HFFc6 (cell line): ENCODE results near the gene POLE2. TPM values are rescaled to one million over a fixed set of nuclear protein-coding genes. Genes with fewer than 3 reads are reported as not detected.

Experiments
- DNase-seq: peaks from one replicate; pipeline ENCODE4 v3.0.0-alpha.2; 2018
- H3K27ac Mint-ChIP-seq: 2 replicates; pipeline ENCODE4 v1.8.0; 2020; ENCODE audit warnings: mild to moderate bottlenecking, mixed read lengths
- H3K27me3 Mint-ChIP-seq: 2 replicates; pipeline ENCODE4 v1.8.0; 2021; ENCODE audit warnings: mild to moderate bottlenecking, moderate library complexity, mixed read lengths; ENCODE audit not compliant: insufficient read depth
- H3K36me3 Mint-ChIP-seq: 2 replicates; pipeline ENCODE4 v1.8.0; 2021; ENCODE audit warnings: low read depth, mixed read lengths
- H3K4me1 Mint-ChIP-seq: 2 replicates; pipeline ENCODE4 v1.8.0; 2020; ENCODE audit warnings: low read depth, mixed read lengths
- H3K4me3 Mint-ChIP-seq: 2 replicates; pipeline ENCODE4 v1.8.0; 2020; ENCODE audit warnings: mild to moderate bottlenecking, moderate library complexity, mixed read lengths
- H3K9me3 Mint-ChIP-seq: 2 replicates; pipeline ENCODE4 v1.8.0; 2020; ENCODE audit warnings: mild to moderate bottlenecking, mixed read lengths
- total RNA-seq, 6 experiments: library from RNA; stranded (reverse); fragmentation: NEBNext Ultra II Directional; extraction: Animal tissue kit (Norgen Biotek cat#: 25700); gene quantifications; 2 replicates in 1 of 6; 3 replicates in 5 of 6; pipeline ENCODE4 v1.2.3, GENCODE V29; 2021
- TF ChIP-seq, protein P1 (sequence below): fragments of 200-600 bp; sonication (generic); IDR thresholded peaks from 2 replicates; pipeline ENCODE4 v1.5.0; 2021; ENCODE audit warnings: antibody characterized with exemption, mild to moderate bottlenecking

POLE2 gene
- total RNA-seq, 6 experiments from 2014 or later: 4.5 to 11.6 (median 8.7) TPM

DNA sequence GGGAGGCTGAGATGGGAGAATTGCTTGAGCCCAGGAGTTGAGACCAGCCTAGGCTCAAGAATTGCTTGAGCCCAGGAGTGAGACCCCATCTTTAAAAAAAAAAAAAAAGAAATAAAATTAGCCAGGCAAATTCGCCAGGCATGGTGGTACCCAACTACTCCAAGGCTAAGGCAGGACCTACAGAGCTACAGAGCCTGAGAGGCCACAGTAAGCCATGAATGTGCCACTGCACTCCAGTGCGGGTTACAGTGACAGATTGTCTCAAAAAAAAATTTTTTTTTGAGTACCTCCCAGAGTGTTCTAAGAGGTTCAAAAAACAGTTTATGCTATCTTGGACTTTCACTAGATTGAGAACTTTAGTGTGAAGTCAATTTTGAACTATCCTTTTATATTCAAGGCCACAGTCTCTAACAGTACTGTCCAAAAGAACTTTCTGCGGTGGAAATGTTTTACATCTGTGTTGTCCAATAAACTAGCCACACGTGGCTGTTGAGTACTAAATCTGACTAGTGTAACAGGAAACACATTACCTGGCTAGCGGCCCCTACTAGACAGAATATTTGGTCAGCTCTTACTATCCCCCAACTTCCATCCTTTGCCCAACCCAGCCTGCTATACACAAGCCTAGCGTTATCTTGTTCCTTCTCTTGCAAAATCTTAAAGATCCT, 70.0 kb downstream of the POLE2 start:
- Mint-ChIP-seq H3K27me3 (peaks cover 8% of the 10 kb centered on the region), H3K4me3 (peak overlapping the region; percentile 99), H3K9me3 (no peaks in the 10 kb centered on the region), H3K36me3 (peaks cover 36% of the 10 kb centered on the region), H3K4me1 (peaks cover 40% of the 10 kb centered on the region), H3K27ac (peak overlapping the region; percentile 63)
- TF ChIP-seq, protein P1, sequence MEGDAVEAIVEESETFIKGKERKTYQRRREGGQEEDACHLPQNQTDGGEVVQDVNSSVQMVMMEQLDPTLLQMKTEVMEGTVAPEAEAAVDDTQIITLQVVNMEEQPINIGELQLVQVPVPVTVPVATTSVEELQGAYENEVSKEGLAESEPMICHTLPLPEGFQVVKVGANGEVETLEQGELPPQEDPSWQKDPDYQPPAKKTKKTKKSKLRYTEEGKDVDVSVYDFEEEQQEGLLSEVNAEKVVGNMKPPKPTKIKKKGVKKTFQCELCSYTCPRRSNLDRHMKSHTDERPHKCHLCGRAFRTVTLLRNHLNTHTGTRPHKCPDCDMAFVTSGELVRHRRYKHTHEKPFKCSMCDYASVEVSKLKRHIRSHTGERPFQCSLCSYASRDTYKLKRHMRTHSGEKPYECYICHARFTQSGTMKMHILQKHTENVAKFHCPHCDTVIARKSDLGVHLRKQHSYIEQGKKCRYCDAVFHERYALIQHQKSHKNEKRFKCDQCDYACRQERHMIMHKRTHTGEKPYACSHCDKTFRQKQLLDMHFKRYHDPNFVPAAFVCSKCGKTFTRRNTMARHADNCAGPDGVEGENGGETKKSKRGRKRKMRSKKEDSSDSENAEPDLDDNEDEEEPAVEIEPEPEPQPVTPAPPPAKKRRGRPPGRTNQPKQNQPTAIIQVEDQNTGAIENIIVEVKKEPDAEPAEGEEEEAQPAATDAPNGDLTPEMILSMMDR: no peak
- no peak for DNase-seq

DNA sequence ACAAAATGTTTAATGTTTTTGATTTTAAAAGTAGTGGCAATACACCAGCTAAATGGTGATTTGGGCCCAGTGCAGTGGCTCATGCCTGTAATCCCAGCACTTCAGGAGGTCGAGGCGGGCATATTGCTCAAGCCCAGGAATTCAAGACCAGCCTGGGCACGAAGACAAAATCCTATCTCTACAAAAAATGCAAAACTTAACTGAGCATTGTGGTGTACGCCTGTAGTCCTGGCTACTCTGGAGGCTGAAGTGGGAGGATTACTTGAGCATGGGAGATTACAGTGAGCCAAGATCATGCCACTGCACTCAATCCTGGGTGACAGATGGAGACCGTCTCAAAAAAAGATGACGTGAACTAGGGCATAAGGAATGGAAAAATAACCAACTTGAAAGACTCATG, 72.2 kb downstream of the POLE2 start:
- H3K9me3 Mint-ChIP-seq: no peaks in the 10 kb centered on the region
- peaks cover 40% of the 10 kb centered on the region for H3K4me1 Mint-ChIP-seq
- H3K36me3 Mint-ChIP-seq: peaks cover 36% of the 10 kb centered on the region
- no peak for DNase-seq
- H3K27me3 Mint-ChIP-seq: peaks cover 8% of the 10 kb centered on the region
- peak overlapping the region; percentile 77 for H3K27ac Mint-ChIP-seq
- TF ChIP-seq, protein P1: no peak
- H3K4me3 Mint-ChIP-seq: no peak overlapping the region

DNA sequence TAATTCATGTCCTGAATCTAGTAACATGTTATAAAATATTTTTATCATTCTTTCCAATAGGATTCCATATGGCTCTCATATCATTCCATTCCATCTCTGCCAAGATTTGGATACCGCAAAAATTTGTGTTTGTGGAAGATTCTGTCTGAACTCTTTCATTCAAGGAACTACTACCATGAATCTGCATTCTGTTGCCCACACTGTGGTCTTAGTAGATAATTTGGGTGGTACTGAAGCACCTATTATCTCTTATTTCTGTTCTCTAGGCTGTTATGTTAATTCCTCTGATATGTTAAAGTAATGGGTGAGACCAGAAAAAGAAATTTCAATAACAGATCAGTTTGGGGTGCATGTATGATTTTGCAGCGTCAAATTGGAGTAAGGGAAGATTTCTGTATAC, 73.8 kb downstream of the POLE2 start:
- Mint-ChIP-seq H3K27ac (0 out of 2 replicates have a peak overlapping the region, but pooled peaks have one; percentile 4), H3K36me3 (peaks cover 24% of the 10 kb centered on the region), H3K4me1 (peaks cover 40% of the 10 kb centered on the region), H3K9me3 (no peaks in the 10 kb centered on the region), H3K4me3 (no peak overlapping the region), H3K27me3 (peaks cover 3% of the 10 kb centered on the region)
- TF ChIP-seq, protein P1: no peak
- DNase-seq: no peak

DNA sequence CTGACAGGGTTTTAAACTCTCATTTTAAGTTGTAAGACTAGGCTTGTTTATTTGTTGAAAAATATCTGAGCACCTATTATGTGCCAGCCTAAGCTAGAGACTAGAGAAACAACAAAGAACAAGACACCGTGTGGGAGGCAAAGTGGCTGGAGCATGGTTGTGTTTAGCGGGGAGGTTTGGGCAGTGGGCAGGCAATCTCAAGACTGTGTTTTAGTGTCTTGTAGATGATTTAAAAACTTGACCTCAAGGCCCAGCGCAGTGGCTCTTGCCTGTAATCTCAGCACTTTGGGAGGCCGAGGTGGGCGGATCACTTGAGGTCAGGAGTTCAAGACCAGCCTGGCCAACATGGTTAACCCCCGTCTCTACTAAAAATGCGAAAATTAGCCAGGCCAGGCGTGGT, 75.3 kb downstream of the POLE2 start:
- DNase-seq: no peak
- H3K4me3 Mint-ChIP-seq: no peak overlapping the region
- no peak overlapping the region for H3K27ac Mint-ChIP-seq

DNA sequence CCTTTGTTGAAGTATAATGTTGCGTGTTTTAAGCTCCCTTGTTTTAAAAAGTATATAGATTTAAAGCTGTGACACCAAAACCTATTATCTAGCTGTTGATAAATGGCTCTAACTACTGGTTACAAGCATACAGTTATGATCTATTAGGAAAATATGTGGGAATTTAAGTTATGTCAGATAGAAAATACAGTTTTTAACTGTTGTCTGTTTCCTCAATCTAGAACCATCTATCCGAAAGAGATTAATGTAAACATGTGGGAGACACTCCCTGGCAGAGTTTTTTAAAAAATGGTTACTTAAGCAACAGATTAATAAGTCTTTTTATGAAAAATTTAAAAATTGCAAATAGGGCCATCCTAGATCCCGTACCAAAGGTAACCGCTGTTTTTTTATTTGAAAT, 75.8 kb downstream of the POLE2 start:
- no peak overlapping the region for H3K27ac Mint-ChIP-seq
- H3K36me3 Mint-ChIP-seq: peaks cover 11% of the 10 kb centered on the region
- H3K9me3 Mint-ChIP-seq: no peaks in the 10 kb centered on the region
- peaks cover 3% of the 10 kb centered on the region for H3K27me3 Mint-ChIP-seq
- peaks cover 21% of the 10 kb centered on the region for H3K4me1 Mint-ChIP-seq
- no peak overlapping the region for H3K4me3 Mint-ChIP-seq
- TF ChIP-seq, protein P1: no peak
- DNase-seq: no peak

More for the DNA sequence above, 75.3 kb downstream of the POLE2 start:
- peaks cover 3% of the 10 kb centered on the region for H3K27me3 Mint-ChIP-seq
- TF ChIP-seq, protein P1: no peak
- H3K4me1 Mint-ChIP-seq: peaks cover 25% of the 10 kb centered on the region
- peaks cover 11% of the 10 kb centered on the region for H3K36me3 Mint-ChIP-seq
- H3K9me3 Mint-ChIP-seq: no peaks in the 10 kb centered on the region
